ENCODE measurements around the gene GRM8.

Gene GRM8

GRCh38 chr7:126449611-126450268, 803.0 kb downstream of the GRM8 start:
- TF ChIP-seq TAF1 (IDR thresholded peaks at IDR 0.05; ENCODE audit: borderline replicate concordance, insufficient read depth, low read length) (no peak), POLR2AphosphoS5 (IDR thresholded peaks at IDR 0.05; ENCODE audit: low read depth, low read length) (no peak), FOXP2 (optimal IDR thresholded peaks at IDR 0.05; ENCODE audit: borderline replicate concordance, extremely low read depth, extremely low read length, insufficient read depth) (no peak), SIN3A (IDR thresholded peaks at IDR 0.05; ENCODE audit: borderline replicate concordance, insufficient read depth, low read length) (no peak), REST (IDR thresholded peaks at IDR 0.05; ENCODE audit: insufficient read depth in 1 of 2, low read depth in 2 of 2, low read length in 2 of 2) (no peak)

GRCh38 chr7:126447984-126448383, 804.8 kb downstream of the GRM8 start:
- TF ChIP-seq SIN3A (IDR thresholded peaks at IDR 0.05; ENCODE audit: borderline replicate concordance, insufficient read depth, low read length), result no peak
- no peak for TF ChIP-seq REST (IDR thresholded peaks at IDR 0.05; ENCODE audit: insufficient read depth in 1 of 2, low read depth in 2 of 2, low read length in 2 of 2)
- TF ChIP-seq POLR2AphosphoS5 (IDR thresholded peaks at IDR 0.05; ENCODE audit: low read depth, low read length), result no peak
- no peak for TF ChIP-seq FOXP2 (optimal IDR thresholded peaks at IDR 0.05; ENCODE audit: borderline replicate concordance, extremely low read depth, extremely low read length, insufficient read depth)
- TF ChIP-seq TAF1 (IDR thresholded peaks at IDR 0.05; ENCODE audit: borderline replicate concordance, insufficient read depth, low read length), result no peak

- TF ChIP-seq POLR2AphosphoS5 (IDR thresholded peaks at IDR 0.05; ENCODE audit: low read depth, low read length) (no peak), REST (IDR thresholded peaks at IDR 0.05; ENCODE audit: insufficient read depth in 1 of 2, low read depth in 2 of 2, low read length in 2 of 2) (no peak), TAF1 (IDR thresholded peaks at IDR 0.05; ENCODE audit: borderline replicate concordance, insufficient read depth, low read length) (no peak), SIN3A (IDR thresholded peaks at IDR 0.05; ENCODE audit: borderline replicate concordance, insufficient read depth, low read length) (no peak)
These were observed 806.8 kb downstream of the GRM8 start for GRCh38 chr7:126445991-126446390.

GRCh38 chr7:126443951-126444350, 808.8 kb downstream of the GRM8 start:
- TF ChIP-seq SIN3A (IDR thresholded peaks at IDR 0.05; ENCODE audit: borderline replicate concordance, insufficient read depth, low read length) (no peak), REST (IDR thresholded peaks at IDR 0.05; ENCODE audit: insufficient read depth in 1 of 2, low read depth in 2 of 2, low read length in 2 of 2) (no peak), TAF1 (IDR thresholded peaks at IDR 0.05; ENCODE audit: borderline replicate concordance, insufficient read depth, low read length) (no peak)

GRCh38 chr7:126442908-126443307, 809.8 kb downstream of the GRM8 start:
- TF ChIP-seq TAF1 (IDR thresholded peaks at IDR 0.05; ENCODE audit: borderline replicate concordance, insufficient read depth, low read length), result no peak
- TF ChIP-seq POLR2AphosphoS5 (IDR thresholded peaks at IDR 0.05; ENCODE audit: low read depth, low read length), result no peak
- no peak for TF ChIP-seq SIN3A (IDR thresholded peaks at IDR 0.05; ENCODE audit: borderline replicate concordance, insufficient read depth, low read length)
- TF ChIP-seq REST (IDR thresholded peaks at IDR 0.05; ENCODE audit: insufficient read depth in 1 of 2, low read depth in 2 of 2, low read length in 2 of 2), result no peak
- TF ChIP-seq FOXP2 (optimal IDR thresholded peaks at IDR 0.05; ENCODE audit: borderline replicate concordance, extremely low read depth, extremely low read length, insufficient read depth), result no peak

Data from PFSK-1 (cell line).